Panc1 (cell line): ENCODE results near the gene BLCAP. TPM values are rescaled to one million over a fixed set of nuclear protein-coding genes. Genes with fewer than 3 reads are reported as not detected.
"Not testable (repeated sequence)": the region's sequence is repeated elsewhere in the genome, so short reads cannot be mapped to it uniquely, and the experiment has no call there.

Experiments
- ATAC-seq: fragments of 200-7000 bp; cut with Tn5 transposase; 2 replicates; pipeline ENCODE4 v1.9.1; 2020; ENCODE audit warnings: mild to moderate bottlenecking, moderate library complexity
- BruUV-seq: library from RNA; stranded (reverse); fragments of 400-500 nt; replicated peaks from 2 replicates; lab custom pipeline; 2021; lab: Mats Ljungman, UMichigan
- CTCF ChIA-PET: fragments of 300-600 bp; sonication (Branson Sonifier 250); formaldehyde crosslinking; loops from one replicate; lab custom pipeline; 2022; ENCODE audit warnings: antibody characterized with exemption; lab: Charles Lee
- POLR2A ChIA-PET: fragments of 300-600 bp; sonication (Branson Sonifier 250); formaldehyde crosslinking; loops from one replicate; lab custom pipeline; 2022; ENCODE audit warnings: antibody characterized with exemption; lab: Charles Lee
- DNase-seq: peaks from one replicate; pipeline ENCODE4 v3.0.0-alpha.2; 2010; ENCODE audit warnings: low read depth, low spot score
- H3K27ac ChIP-seq: 2 replicates; pipeline ENCODE4 v1.5.1; 2011; ENCODE audit warnings: mild to moderate bottlenecking, low read length, inconsistent platforms
- H3K27me3 ChIP-seq: fragments of 200-500 bp; sonication (Bioruptor generic); 2 replicates; pipeline ENCODE4 v1.6.0; 2014; ENCODE audit warnings: low read length, inconsistent platforms; ENCODE audit not compliant: control insufficient read depth, insufficient read depth
- H3K36me3 ChIP-seq: fragments of 200-500 bp; sonication (Bioruptor generic); 2 replicates; pipeline ENCODE4 v1.5.1; 2014; ENCODE audit warnings: inconsistent platforms, mild to moderate bottlenecking, low read length, moderate library complexity; ENCODE audit not compliant: control insufficient read depth, insufficient read depth
- H3K4me1 ChIP-seq: 2 replicates; pipeline ENCODE4 v1.5.1; 2011; ENCODE audit warnings: inconsistent platforms, mild to moderate bottlenecking, low read length, moderate library complexity; ENCODE audit not compliant: control insufficient read depth, insufficient read depth
- H3K4me3 ChIP-seq, 2 experiments: 2 replicates each; pipeline ENCODE4 v1.5.1; 2011 to 2012; ENCODE audit warnings: low read depth in 2 of 2, low read length in 2 of 2, mild to moderate bottlenecking in 2 of 2, inconsistent platforms in 1 of 2, moderate library complexity in 1 of 2
- H3K9me3 ChIP-seq: fragments of 200-500 bp; sonication (Bioruptor generic); 2 replicates; pipeline ENCODE4 v1.5.1; 2014; ENCODE audit warnings: low read depth, mild to moderate bottlenecking, inconsistent platforms, low read length, moderate library complexity; ENCODE audit not compliant: control insufficient read depth, insufficient read depth
- CTCF ChIP-seq: fragments of 450-650 bp; IDR thresholded peaks from 2 replicates; pipeline ENCODE4 v1.5.1; 2017; ENCODE audit warnings: mild to moderate bottlenecking
- POLR2AphosphoS5 ChIP-seq: IDR thresholded peaks from 2 replicates; pipeline ENCODE4 v1.6.1; 2012; ENCODE audit warnings: mild to moderate bottlenecking, low read depth, low read length, moderate library complexity
- SIN3A ChIP-seq: IDR thresholded peaks from 2 replicates; pipeline ENCODE4 v1.6.1; 2012; ENCODE audit warnings: low read depth, mild to moderate bottlenecking, low read length, moderate library complexity, borderline replicate concordance; ENCODE audit not compliant: insufficient read depth
- TCF7L2 ChIP-seq: IDR thresholded peaks from 2 replicates; pipeline ENCODE4 v1.6.1; 2011; ENCODE audit warnings: mild to moderate bottlenecking, low read depth, low read length, inconsistent platforms
- in situ Hi-C: cut with HindIII; loops from 2 replicates; pipeline ENCODE4 v1.10.0; 2016; ENCODE audit warnings: low sequenced_read_pairs, low pct_unique_long_range_greater_than_20kb
- intact Hi-C: fragments of 100-400 bp; cut with micrococcal nuclease; formaldehyde crosslinking; loops from one replicate; pipeline ENCODE4 v1.10.0; 2022; ENCODE audit not compliant: unreplicated experiment
- total RNA-seq: library from RNA; stranded (reverse); gene quantifications from one replicate; pipeline ENCODE4 v1.2.1, GENCODE V29; 2021; ENCODE audit not compliant: unreplicated experiment
- TF ChIP-seq, protein P1 (sequence below), 2 experiments: IDR thresholded peaks; 2 replicates each; pipeline ENCODE4 v1.6.1; 2011 to 2012; ENCODE audit warnings: low read depth in 2 of 2, control low read depth in 1 of 2, low read length in 1 of 2, mild to moderate bottlenecking in 1 of 2, moderate library complexity in 1 of 2; ENCODE audit not compliant: insufficient read depth in 1 of 2

The BLCAP gene
- total RNA-seq, 1 experiment from 2014 or later = 50.1 TPM

DNA sequence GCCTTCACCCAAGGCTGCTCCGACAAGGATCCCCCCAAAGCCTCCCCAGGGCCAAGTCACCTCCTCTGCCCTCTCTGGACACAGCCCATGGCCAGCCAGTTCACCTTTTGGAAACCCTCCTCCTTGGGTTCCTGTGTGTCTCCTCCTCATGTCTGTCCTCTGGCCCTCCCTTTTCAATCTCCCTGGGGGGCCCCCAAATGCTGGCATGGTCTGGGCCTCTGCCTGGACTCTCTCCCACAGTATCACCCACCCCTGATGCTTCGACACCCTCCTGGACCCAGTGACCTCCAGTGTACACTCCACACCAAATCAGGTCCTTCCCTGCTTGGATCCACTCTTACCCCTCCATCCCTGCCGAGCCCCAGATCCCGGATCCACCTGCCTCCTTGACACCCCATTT, 53.3 kb downstream of the BLCAP start:
- ATAC-seq (no peak), DNase-seq (no peak)
- H3K27me3 ChIP-seq = peaks cover 27% of the 10 kb centered on the region
- H3K27ac ChIP-seq = no peak overlapping the region
- H3K36me3 ChIP-seq = no peaks in the 10 kb centered on the region
- intact Hi-C loops = no loop called here
- POLR2A ChIA-PET = no interaction called here
- no peak overlapping the region for H3K4me3 ChIP-seq
- H3K4me1 ChIP-seq = no peaks in the 10 kb centered on the region
- TF ChIP-seq POLR2AphosphoS5 = no peak
- TF ChIP-seq TCF7L2 = no peak
- TF ChIP-seq SIN3A = no peak
- TF ChIP-seq CTCF = no peak
- TF ChIP-seq, protein P1, sequence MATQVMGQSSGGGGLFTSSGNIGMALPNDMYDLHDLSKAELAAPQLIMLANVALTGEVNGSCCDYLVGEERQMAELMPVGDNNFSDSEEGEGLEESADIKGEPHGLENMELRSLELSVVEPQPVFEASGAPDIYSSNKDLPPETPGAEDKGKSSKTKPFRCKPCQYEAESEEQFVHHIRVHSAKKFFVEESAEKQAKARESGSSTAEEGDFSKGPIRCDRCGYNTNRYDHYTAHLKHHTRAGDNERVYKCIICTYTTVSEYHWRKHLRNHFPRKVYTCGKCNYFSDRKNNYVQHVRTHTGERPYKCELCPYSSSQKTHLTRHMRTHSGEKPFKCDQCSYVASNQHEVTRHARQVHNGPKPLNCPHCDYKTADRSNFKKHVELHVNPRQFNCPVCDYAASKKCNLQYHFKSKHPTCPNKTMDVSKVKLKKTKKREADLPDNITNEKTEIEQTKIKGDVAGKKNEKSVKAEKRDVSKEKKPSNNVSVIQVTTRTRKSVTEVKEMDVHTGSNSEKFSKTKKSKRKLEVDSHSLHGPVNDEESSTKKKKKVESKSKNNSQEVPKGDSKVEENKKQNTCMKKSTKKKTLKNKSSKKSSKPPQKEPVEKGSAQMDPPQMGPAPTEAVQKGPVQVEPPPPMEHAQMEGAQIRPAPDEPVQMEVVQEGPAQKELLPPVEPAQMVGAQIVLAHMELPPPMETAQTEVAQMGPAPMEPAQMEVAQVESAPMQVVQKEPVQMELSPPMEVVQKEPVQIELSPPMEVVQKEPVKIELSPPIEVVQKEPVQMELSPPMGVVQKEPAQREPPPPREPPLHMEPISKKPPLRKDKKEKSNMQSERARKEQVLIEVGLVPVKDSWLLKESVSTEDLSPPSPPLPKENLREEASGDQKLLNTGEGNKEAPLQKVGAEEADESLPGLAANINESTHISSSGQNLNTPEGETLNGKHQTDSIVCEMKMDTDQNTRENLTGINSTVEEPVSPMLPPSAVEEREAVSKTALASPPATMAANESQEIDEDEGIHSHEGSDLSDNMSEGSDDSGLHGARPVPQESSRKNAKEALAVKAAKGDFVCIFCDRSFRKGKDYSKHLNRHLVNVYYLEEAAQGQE (IDR thresholded peaks at IDR 0.05; ENCODE audit: insufficient read depth in 1 of 2, low read depth in 2 of 2, low read length in 1 of 2) = no peak
- H3K9me3 ChIP-seq = no peaks in the 10 kb centered on the region
- CTCF ChIA-PET = no interaction called here
- in situ Hi-C loops = no loop called here
- BruUV-seq = no TSS peak

DNA sequence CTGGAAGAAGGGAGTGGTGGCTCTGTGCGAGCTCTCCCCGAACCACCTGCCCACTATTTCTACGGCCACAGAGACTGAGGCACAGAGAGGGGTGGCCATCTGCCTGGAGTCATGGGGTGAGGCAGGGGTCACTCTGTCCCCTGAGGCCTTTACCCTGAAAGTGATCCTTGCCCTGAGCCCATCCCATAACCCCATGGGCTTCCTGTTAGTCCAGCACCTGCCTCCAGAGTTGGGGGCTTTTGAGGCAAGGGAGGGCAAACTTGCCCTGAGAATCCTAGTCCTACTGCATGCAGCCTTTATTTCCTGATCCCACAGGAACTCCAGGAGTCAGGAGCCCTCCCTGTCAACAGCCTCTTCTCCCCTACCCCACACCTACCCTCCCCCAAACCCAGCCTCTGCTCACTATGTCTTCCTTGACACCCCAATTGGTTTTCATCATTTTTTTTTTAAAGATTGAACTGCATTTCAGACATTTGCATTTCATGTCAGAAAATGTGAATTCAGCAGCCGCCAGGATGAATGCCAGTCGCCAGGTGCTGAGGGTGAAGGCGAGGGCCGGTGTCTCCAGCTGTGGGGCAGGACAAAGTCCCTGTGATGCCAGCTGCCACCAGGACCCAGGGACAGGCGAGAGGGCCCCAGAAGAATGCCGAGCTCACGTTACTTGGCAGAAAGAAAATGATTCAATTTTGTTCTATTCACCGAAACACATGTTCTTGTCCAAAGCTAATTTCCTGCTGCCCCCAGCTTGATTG, 54.3 kb downstream of the BLCAP start:
- TF ChIP-seq, protein P1 (IDR thresholded peaks at IDR 0.05; ENCODE audit: insufficient read depth in 1 of 2, low read depth in 2 of 2, low read length in 1 of 2) = no peak
- TF ChIP-seq SIN3A = no peak
- no peak for TF ChIP-seq CTCF
- TF ChIP-seq POLR2AphosphoS5 = no peak
- TF ChIP-seq TCF7L2 = no peak
- no peak overlapping the region for H3K27ac ChIP-seq
- H3K4me3 ChIP-seq = no peak overlapping the region
- H3K36me3 ChIP-seq = no peaks in the 10 kb centered on the region
- DNase-seq (no peak), ATAC-seq (no peak)
- ChIA-PET POLR2A (no interaction called here), CTCF (no interaction called here)
- no TSS peak for BruUV-seq
- peaks cover 24% of the 10 kb centered on the region for H3K27me3 ChIP-seq
- in situ Hi-C loops = no loop called here
- H3K4me1 ChIP-seq = no peaks in the 10 kb centered on the region
- intact Hi-C loops = no loop called here
- no peaks in the 10 kb centered on the region for H3K9me3 ChIP-seq

DNA sequence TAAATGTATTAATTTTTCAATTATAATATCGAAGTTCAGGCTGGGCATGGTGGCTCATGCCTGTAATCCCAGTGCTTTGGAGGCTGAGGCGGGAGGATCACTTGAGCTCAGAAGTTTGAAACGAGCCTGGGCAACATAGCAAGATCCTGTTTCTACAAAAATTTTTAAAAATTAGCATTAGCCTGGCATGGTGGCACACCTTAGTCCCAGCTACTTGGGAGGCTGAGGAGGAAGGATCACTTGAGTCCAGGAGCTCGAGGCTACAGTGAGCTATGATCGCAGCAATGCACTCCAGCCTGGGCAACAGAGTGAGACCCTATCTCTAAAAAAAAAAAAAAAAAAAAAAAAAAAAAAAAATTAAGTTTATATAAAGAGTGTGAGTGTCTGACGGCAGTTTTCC, 55.2 kb downstream of the BLCAP start:
- H3K27me3 ChIP-seq = peaks cover 17% of the 10 kb centered on the region
- intact Hi-C loops, DNase-seq, H3K27ac ChIP-seq, ATAC-seq, H3K4me1 ChIP-seq, H3K36me3 ChIP-seq, POLR2A ChIA-PET, H3K4me3 ChIP-seq, CTCF ChIA-PET, BruUV-seq, in situ Hi-C loops, H3K9me3 ChIP-seq: not testable (repeated sequence)
